ENCODE results near the gene PAK3. TPM values are rescaled to one million over a fixed set of nuclear protein-coding genes. Genes with fewer than 3 reads are reported as not detected.

PAK3 gene
- total and polyA plus RNA-seq, 8 donors = 0.29 to 18.7 (median 2.4) TPM

DNA sequence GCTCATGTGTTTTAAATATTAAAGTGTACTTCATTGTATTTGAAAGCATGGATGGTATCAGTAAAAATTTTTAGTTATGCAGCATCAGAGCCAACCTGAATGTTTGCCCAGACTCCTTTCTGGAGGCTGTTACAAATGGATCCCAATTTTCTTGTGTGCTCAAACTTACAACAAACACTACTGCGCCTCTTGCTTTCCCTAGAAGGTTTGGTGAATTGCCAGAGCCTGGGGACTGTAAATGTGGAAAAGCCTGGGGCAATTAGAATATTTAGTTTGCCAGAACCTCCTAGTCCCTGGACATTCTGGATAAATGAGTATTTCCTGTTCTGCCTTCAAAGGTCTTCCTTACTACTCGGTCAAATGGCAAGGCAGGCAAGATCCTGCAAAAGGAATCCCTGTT lies 169.5 kb downstream of the PAK3 start:
- Histone ChIP-seq H3K9me3 (no peaks in the 10 kb centered on the region), H3K4me3 (no peak overlapping the region)
- WGBS, 5 donors = 25 to 58% (median 49%) methylated on average over 2 of the region's 2 CpGs

DNA sequence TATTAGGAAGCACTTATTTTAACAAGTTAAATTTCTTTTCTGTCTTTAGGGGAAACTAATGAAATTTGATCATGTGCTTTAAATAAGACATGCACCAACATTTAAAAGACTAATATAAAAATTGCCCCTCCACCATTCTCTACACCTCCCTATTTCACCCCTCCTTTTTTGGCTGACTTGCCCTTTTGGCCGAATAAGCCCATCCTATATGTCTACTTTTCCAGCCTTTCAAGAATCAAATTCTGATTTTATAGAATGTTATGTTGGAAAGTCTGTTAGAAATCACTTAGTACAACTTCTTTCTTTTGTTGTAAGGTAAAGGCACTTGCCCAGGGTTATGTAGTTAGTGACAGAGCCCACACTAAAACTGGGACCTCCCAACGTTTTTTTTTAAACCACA lies 172.5 kb downstream of the PAK3 start:
- H3K36me3 ChIP-seq = no peaks in the 10 kb centered on the region
- intact Hi-C loops (cut with DNase I; ENCODE audit: low total_unique reads) = no loop called here
- H3K4me3 ChIP-seq = no peak overlapping the region

More for the DNA sequence above, 169.5 kb downstream of the PAK3 start:
- DNase-seq = no peak
- H3K27ac ChIP-seq = no peak overlapping the region
- no peaks in the 10 kb centered on the region for H3K36me3 ChIP-seq
- TF ChIP-seq, protein P1, sequence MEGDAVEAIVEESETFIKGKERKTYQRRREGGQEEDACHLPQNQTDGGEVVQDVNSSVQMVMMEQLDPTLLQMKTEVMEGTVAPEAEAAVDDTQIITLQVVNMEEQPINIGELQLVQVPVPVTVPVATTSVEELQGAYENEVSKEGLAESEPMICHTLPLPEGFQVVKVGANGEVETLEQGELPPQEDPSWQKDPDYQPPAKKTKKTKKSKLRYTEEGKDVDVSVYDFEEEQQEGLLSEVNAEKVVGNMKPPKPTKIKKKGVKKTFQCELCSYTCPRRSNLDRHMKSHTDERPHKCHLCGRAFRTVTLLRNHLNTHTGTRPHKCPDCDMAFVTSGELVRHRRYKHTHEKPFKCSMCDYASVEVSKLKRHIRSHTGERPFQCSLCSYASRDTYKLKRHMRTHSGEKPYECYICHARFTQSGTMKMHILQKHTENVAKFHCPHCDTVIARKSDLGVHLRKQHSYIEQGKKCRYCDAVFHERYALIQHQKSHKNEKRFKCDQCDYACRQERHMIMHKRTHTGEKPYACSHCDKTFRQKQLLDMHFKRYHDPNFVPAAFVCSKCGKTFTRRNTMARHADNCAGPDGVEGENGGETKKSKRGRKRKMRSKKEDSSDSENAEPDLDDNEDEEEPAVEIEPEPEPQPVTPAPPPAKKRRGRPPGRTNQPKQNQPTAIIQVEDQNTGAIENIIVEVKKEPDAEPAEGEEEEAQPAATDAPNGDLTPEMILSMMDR (IDR thresholded peaks at IDR 0.05) = no peak
- TF ChIP-seq EP300 (IDR thresholded peaks at IDR 0.05) (no peak), POLR2AphosphoS5 (IDR thresholded peaks at IDR 0.05) (no peak), POLR2A (IDR thresholded peaks at IDR 0.05) (no peak)
- peaks cover 0 to 13% (median 0%) of the 10 kb centered on the region in 3 donors for H3K27me3 ChIP-seq
- H3K4me1 ChIP-seq = no peaks in the 10 kb centered on the region
- intact Hi-C loops (cut with DNase I; ENCODE audit: low total_unique reads) = no loop called here

DNA sequence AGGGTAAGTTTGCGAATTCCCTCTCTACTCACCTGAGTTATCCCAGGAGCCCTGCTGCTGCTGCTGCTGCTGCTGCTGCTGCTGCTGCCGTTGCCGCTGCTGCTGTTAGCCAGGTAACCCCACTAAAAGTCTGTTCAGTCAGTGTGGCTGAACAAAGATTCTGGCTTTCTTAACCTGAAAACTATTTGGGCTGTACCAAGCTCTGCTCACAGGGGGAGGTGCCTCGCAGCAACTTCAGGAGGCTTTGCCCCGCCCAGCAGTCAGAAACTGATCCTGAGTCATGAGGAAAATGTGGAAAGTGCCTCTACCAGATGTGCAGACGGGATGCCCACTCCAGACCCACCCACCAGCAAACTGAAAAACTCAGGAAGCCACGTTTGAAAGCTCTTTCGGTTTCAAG lies 174.3 kb downstream of the PAK3 start, which contains the start of gene CAPN6:
Gene CAPN6 (minus strand): TSS at position 145 of the 400 bp plus-strand sequence. CDS start 6,547 bp downstream, outside the sequence.
- intact Hi-C loops (cut with DNase I; ENCODE audit: low total_unique reads) = no loop called here
- TF ChIP-seq POLR2AphosphoS5 (IDR thresholded peaks at IDR 0.05) (no peak), EP300 (IDR thresholded peaks at IDR 0.05) (no peak), POLR2A (IDR thresholded peaks at IDR 0.05) (no peak)
- TF ChIP-seq, protein P1 (IDR thresholded peaks at IDR 0.05) = no peak
- Histone ChIP-seq H3K4me3 (peak within 1 kb of the TSS in 2 of 4 donors; percentile 15 to 31), H3K36me3 (no peaks in the 10 kb centered on the region), H3K9me3 (no peaks in the 10 kb centered on the region), H3K4me1 (no peaks in the 10 kb centered on the region), H3K27me3 (peaks cover 0 to 21% (median 0%) of the 10 kb centered on the region in 3 donors), H3K27ac (no peak within 1 kb of the TSS)
- peak; percentile 38 to 65 for DNase-seq
- 20 to 29% (median 23%) methylated on average over 5 to 8 of the region's 8 CpGs for WGBS, 5 donors

More for the DNA sequence above, 172.5 kb downstream of the PAK3 start:
- Histone ChIP-seq H3K9me3 (no peaks in the 10 kb centered on the region), H3K27me3 (peaks cover 0 to 12% (median 0%) of the 10 kb centered on the region in 3 donors), H3K27ac (no peak overlapping the region), H3K4me1 (no peaks in the 10 kb centered on the region)
- no peak for DNase-seq
- TF ChIP-seq, protein P1 (IDR thresholded peaks at IDR 0.05) = no peak
- TF ChIP-seq POLR2A (IDR thresholded peaks at IDR 0.05) (no peak), EP300 (IDR thresholded peaks at IDR 0.05) (no peak), POLR2AphosphoS5 (IDR thresholded peaks at IDR 0.05) (no peak)
- 18 to 65% (median 24%) methylated on average over 2 of the region's 2 CpGs for WGBS, 5 donors

Small RNA genes within 50 kb of the gene (small RNA-seq; reads per million reads assigned to genes)
- gene FCF1P4 = 0 reads per million in 4 donors

Other genes starting within 250 kb of the PAK3 start
- gene CAPN6, start 174.3 kb downstream of the PAK3 start, total RNA-seq = 10 to 100 TPM in 1 of 5 donors, 1 to 10 TPM in 2, under 1 TPM in 1, not detected in 1; 0.45 to 84.8 (median 4.2) TPM
- 1 to 10 TPM; 1.1 to 2.7 (median 2.5) TPM for gene CAPN6, start 174.3 kb downstream of the PAK3 start, polyA plus RNA-seq

Data from stomach (tissue), 9 donors.